WI38 (cell line): ENCODE results near the gene PLEKHA6.

Source experiments
- H3K4me3 ChIP-seq: 2 replicates; pipeline ENCODE4 v1.5.1; 2011; ENCODE audit warnings: low read depth, mild to moderate bottlenecking, control low read depth, low read length
- CTCF ChIP-seq: IDR thresholded peaks from 2 replicates; pipeline ENCODE4 v1.5.1; 2012; ENCODE audit warnings: low read depth, mild to moderate bottlenecking, control low read depth, low read length

Gene PLEKHA6

DNA sequence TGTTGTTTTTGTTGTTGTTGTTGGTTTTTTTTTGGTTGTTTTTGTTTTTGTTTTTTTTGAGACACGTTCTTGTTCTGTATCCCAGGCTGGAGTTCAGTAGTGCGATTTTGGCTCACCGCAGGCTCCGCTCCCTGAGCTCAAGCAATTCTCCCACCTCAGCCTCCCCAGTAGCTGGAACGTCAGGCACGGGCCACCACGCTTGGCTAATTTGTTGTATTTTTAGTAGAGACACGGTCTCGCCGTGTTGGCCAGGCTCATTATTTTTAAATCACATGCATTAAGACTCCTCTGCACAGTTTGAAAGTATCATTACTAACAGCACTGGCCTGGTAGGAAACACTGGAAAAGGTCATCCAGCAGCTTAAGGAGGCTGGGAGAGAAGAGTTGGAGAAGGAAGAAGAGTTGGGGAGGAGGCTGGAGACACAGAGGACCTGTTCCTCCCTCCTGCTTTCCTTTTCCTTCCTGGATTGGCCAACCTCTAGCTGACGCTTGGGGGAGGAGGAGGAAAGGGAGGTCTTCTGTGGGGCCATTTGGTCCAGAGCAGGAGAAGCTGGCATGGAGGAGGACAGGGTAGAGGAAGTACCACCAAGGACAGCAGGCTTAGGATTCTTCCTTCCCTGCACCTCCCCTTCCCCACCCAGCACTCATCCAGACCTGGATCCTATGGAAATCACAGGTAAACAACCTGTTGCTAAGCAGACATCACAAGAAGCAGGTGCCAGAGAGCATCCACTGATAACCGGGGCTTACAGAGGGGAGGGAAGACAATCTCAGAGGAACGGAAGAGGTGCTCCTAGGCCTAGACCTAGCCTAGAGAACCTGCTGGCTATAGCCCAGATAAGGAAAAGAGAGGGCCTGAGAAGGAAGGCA, 74.1 kb downstream of the PLEKHA6 start:
- H3K4me3 ChIP-seq = no peak overlapping the region
- no peak for TF ChIP-seq CTCF

DNA sequence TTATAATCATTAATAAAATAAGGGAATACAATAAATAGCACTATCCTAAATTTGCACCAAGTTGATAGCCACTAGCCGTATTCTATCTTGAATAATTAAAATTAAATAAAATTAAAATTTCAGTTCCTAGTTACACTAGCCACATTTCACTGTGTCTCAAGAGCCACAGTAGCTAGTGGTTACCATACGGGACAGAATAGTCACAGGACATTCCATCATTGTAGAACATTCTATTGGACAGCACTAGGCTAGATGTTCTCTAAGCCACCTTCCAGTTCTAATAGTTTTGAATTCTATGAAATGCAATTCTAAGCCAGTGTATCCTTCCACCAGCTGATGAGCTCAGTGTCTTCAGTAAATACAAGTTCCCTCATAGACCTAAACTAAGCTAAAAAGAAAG, 74.8 kb downstream of the PLEKHA6 start:
- TF ChIP-seq CTCF = no peak
- H3K4me3 ChIP-seq = no peak overlapping the region

DNA sequence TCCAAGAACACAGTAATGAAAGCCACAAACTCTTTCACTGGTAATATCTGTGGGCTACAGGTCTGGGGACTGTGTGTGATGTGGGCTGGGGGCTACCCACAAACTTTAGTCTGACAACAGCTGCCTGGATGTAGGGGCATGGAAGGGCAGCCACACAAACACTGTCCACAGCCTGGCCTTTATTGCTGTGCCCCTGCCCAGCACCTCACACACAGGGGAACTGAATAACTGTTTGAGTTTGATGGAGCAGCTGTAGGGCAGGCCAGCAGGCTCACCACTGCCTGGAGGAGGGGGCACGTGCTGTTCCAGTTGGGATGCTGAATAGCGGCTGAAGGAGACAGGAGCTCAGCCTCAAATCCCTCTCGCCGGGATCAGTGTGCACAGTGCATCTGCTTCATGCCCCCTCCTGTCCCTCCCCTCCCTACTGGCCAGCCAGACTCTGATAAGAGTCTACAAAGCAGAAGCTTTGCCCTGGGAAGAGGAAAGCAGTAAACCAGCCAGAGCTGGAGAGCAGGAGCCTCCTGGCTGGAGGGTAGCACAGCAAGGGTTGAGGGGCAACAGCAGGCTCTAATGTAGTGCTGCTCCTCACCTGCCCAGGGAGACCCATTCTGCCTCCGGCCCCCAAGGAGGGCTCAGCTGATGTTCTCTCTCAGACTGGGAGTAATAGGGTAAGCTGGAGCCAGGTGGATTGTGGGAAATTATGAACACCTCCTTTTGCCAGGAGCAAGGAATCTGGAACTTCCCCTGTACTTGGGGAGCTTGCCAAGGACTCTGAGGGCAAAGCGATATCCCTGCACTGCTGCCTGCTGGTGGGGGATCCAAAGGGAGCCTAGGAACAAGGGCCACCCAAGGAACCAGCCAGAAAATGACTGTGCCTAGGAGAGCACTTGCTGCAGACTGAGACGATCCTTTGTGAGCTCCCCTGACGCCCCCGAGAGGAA, 75.7 kb downstream of the PLEKHA6 start:
- TF ChIP-seq CTCF = no peak
- no peak overlapping the region for H3K4me3 ChIP-seq

- H3K4me3 ChIP-seq = no peak overlapping the region
- no peak for TF ChIP-seq CTCF
Measured at GRCh38 chr1:204282761-204283221, 76.9 kb downstream of the PLEKHA6 start.

DNA sequence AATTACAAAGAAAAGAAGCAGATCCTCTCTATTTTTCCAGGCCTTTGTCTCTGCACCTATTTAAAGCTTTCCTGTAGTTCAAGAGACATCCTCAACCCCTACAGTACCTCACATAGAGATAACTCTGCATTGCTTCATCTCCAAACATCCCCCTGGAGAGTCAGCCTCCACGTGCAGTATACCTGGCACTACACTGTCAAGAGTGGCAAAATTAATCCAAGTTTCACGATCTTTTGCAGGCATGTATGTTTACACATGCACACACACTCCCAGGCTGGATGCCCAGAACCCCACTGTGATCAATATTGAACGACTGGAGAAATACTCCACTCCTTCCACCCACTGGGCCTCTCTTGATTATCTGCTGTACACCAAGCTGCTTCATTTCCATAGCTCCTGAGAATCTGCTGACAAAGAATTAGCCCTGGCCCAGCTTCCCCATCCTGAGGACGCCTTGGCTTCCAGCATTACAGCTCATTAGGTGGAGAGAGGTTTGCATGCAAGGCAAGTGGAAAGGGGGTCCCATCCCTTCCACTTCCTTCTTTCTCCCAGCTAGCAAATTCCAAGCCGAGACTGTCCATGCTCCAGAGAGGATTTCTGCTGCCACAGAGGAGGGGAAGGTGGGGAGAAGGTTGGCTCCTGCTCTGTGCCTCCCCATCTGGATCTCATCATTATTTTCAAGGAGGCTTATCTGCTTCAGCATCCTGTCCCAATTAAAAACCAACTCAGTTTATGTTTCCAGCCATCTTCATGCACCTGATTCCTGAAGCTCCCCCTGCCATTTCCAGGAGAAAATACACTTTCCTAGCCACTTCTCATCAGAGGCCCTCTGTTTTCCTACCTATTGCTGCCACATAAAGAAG, 79.4 kb downstream of the PLEKHA6 start:
- no peak overlapping the region for H3K4me3 ChIP-seq
- no peak for TF ChIP-seq CTCF

DNA sequence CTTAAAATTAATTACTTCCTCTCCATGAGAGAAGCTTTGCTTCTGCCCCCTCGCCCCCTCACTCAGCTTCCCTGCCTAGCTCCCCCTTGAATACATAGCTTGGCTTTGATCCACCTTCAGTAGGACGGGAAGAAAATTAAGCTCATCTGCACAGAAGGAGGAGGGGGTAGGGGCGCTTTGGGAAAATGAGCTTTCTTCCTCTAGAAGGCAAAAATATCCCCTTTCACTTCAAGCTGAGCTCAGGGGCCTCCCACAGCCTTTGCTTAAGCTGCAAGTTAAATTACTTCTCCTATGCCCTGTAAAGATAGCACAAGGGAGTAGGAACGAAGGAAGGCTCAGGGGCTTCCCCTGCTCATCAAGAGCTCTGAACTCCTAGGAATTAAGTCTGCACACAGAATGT, 80.8 kb downstream of the PLEKHA6 start:
- no peak for TF ChIP-seq CTCF
- H3K4me3 ChIP-seq = no peak overlapping the region
